GM12872 (cell line): ENCODE results near the gene NDUFA1.

Experiments used
- TF ChIP-seq, protein P1 (sequence below): IDR thresholded peaks from 3 replicates; pipeline ENCODE4 v1.5.1; 2011; ENCODE audit warnings: low read depth, mild to moderate bottlenecking, low read length, moderate library complexity; ENCODE audit not compliant: insufficient read depth

NDUFA1 gene

DNA sequence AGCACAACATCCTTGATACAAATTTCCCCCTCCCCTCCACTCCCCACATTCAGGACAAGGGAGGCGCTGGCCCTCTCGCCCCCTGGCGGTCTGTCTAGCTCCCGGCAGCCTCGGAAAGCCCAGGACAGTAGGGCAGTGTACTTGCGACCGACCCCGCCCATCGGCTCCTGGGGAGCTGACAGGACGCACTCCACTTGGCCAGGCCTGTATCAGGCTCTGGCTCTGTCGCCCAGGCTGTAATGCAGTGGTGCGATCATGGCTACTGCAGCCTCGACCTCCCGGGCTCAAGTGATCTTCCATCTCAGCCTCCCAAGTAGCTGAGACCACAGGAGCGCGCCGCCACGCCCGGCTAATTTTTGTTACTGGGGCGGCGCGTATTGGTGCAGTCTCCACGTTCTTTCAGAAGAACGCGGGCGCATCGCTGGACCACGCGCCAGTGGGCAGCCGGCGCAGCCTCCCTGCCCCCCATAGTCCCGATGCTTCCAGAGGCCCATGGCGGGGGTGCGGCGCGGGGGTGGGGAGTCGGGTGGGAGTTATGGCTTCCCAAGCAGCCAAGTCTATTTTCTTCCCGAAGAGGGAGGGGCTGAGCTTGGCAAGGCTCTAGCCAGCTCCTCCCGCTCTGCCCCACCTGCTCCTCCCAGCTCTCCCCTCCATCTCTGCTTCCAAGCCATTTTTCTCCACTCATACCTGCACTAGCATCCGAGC lies 16.2 kb downstream of the NDUFA1 start:
- TF ChIP-seq, protein P1, sequence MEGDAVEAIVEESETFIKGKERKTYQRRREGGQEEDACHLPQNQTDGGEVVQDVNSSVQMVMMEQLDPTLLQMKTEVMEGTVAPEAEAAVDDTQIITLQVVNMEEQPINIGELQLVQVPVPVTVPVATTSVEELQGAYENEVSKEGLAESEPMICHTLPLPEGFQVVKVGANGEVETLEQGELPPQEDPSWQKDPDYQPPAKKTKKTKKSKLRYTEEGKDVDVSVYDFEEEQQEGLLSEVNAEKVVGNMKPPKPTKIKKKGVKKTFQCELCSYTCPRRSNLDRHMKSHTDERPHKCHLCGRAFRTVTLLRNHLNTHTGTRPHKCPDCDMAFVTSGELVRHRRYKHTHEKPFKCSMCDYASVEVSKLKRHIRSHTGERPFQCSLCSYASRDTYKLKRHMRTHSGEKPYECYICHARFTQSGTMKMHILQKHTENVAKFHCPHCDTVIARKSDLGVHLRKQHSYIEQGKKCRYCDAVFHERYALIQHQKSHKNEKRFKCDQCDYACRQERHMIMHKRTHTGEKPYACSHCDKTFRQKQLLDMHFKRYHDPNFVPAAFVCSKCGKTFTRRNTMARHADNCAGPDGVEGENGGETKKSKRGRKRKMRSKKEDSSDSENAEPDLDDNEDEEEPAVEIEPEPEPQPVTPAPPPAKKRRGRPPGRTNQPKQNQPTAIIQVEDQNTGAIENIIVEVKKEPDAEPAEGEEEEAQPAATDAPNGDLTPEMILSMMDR = peak; percentile 71

DNA sequence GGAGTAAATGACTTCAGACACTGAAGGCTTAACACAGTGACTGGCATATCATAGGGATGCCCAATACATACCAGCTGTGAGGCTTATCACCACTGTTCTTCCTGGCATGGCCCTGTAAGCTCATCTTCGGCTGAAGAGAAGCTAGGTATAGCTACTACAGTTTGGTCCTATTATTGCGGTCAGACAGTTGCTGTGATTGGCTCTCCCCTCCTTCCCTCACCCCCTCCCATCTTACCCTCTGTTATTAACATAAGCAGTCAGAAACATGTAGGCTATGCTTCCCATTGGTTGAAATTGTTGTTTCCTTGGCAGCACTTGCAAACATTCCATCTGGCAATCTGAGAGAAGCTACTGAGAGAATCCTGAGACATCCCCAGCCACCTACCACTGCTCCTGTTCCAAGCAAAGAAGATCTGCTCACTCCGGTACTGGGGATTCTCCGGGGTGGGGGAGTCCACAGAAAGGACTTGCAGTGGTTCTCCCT lies 24.3 kb downstream of the NDUFA1 start, which contains the start of gene AKAP14:
Gene AKAP14, plus strand, starts transcription at position 51 of the 484 bp plus-strand sequence. CDS start 7,331 bp downstream, outside the sequence.
- TF ChIP-seq, protein P1 = no peak

DNA sequence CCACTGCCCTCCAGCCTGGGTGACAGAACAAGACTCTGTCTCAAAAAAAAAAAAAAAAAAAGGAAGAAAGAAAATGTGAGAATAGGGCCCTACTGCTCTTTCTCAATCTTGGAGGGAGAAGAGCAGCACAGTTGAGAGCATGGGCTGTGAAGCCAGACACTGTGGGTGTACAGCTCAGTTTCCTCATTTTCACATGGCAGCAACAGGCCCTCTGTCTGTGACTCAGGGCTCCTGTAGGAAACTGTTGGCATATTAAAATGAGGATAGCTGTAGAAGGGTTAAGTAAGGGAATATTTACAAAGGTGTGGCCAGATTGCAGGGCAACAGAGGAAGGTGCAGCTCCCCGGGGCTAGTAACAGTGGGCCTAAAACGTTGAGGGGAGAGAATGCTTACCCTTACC lies 27.5 kb downstream of the NDUFA1 start:
- TF ChIP-seq, protein P1 = no peak

DNA sequence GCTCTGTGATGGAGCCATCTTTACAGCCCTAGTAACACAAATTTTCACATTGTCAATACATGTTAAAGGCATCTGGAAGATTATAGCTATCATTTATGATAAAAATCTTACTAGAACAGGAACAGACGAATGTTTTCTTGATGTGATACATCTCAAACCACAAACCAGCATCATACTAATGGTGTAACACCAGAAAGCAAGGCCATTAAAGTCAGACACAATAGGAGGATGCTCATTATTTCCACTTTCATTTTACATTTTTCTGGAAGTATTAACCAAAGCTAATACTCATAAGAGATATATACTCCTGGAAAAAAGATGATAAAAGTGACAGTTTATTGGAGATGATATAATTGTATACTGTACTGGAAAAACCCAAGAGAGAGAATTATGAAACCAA lies 29.3 kb downstream of the NDUFA1 start:
- TF ChIP-seq, protein P1 = no peak

- TF ChIP-seq, protein P1 = no peak
Observed at GRCh38 chrX:119916310-119916709, 44.7 kb downstream of the NDUFA1 start.

- TF ChIP-seq, protein P1 = no peak
Observed at GRCh38 chrX:119917877-119918276, 46.2 kb downstream of the NDUFA1 start.

DNA sequence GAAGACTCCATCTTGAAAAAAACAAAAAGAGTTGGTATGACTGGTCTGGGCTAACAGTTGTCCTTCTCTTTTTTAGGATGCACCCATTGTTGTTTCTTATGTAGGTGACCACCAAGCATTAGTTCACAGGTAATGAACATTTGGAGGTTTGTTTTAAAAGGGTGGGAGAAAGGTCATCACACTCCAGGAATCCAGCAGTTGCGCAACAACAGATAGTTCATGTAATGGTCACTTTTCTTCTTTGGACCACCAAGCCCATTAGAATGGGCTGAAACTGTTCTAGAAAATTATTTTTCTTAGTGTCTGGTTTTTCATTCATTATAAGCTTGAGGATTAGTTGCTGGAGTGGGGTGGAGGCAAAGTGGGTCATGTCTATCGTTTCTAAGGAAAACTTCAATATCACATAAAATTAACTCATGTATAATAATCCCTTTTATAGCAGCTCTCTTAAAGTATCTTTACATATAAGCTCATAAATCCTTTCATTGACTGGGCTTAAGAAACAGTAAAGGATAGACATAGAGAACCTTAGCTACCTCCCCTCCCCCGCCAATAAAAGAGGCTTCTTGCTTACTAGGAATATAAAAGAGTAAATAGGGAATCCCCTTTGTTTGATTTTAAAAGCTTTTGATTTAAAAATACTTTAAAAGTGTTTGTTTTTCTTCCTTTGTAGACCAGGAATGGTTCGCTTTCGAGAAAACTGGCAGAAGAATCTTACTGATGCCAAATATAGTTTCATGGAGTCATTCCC lies 48.4 kb downstream of the NDUFA1 start:
- TF ChIP-seq, protein P1 = no peak
